Pancreas (tissue), 10 donors: ENCODE results near the gene SCO2. TPM values are rescaled to one million over a fixed set of nuclear protein-coding genes. Genes with fewer than 3 reads are reported as not detected.

Experiments
- ATAC-seq, 4 donors: fragments of 200-7000 bp; cut with Tn5 transposase; one replicate each; pipeline versions ENCODE4 v1.8.0 to v1.9.1; 2020; ENCODE audit warnings: mild to moderate bottlenecking in 4 of 4, moderate library complexity in 4 of 4
- DNase-seq, 6 donors: peaks; one replicate each; pipeline ENCODE4 v3.0.0-alpha.2; 2020
- FAIRE-seq: peaks from 2 replicates; lab custom pipeline; 2012; peaks lifted over from hg19 to GRCh38; lab: Jason Lieb, UNC
- H3K27ac ChIP-seq, 4 donors: fragments of 200-600 bp; sonication (generic); 1 replicate in 3 of 4; 2 replicates in 1 of 4; pipeline versions ENCODE4 v1.5.0 to v1.8.0; 2020
- H3K27me3 ChIP-seq, 4 donors: fragments of 200-600 bp; one replicate each; pipeline ENCODE4 v1.8.0; 2021
- H3K36me3 ChIP-seq, 3 donors: fragments of 200-600 bp; sonication (generic) in 1 of 3; one replicate each; pipeline versions ENCODE4 v1.5.0 to v1.8.0; 2020 to 2021
- H3K4me1 ChIP-seq, 3 donors: fragments of 200-600 bp; one replicate each; pipeline ENCODE4 v1.8.0; 2021
- H3K4me3 ChIP-seq, 4 donors: fragments of 200-600 bp; sonication (generic) in 2 of 4; one replicate each; pipeline versions ENCODE4 v1.5.0 to v1.8.0; 2020 to 2021
- H3K9me3 ChIP-seq, 4 donors: fragments of 200-600 bp; one replicate each; pipeline ENCODE4 v1.8.0; 2021
- WGBS, 2 donors: extraction: QIAGEN DNeasy Blood & Tissue Kit; methylation state at CpG; one replicate each; pipeline ENCODE4 v1.1.7; 2013; 5-methylcytosine and 5-hydroxymethylcytosine counted together
- intact Hi-C, 3 donors: fragments of 100-400 bp; cut with DNase I; formaldehyde crosslinking; loops; one replicate each; pipeline versions ENCODE4 v1.11.1 to v1.14.2; 2022
- polyA plus RNA-seq, 2 donors: library from polyadenylated mRNA; stranded (reverse); fragments of 200-250 nt; gene quantifications; one replicate each; pipeline ENCODE4 v1.2.3, GENCODE V29; 2013
- total RNA-seq, 6 donors: library from RNA; stranded (reverse); fragmentation: NEBNext Ultra II Directional in 4 of 6; extraction: Animal tissue kit (Norgen Biotek cat#: 25700) in 4 of 6; gene quantifications; one replicate each; pipeline versions ENCODE4 v1.2.1 to v1.2.4, GENCODE V29; 2021 to 2023
- TF ChIP-seq, protein P1 (sequence below), 4 donors: fragments of 200-600 bp; sonication (generic) in 3 of 4; IDR thresholded peaks; one replicate each; pipeline versions ENCODE4 v1.5.0 to v1.8.0; 2021; ENCODE audit warnings: antibody characterized with exemption in 4 of 4
- donor health status: healthy with polysubstance abuse.
- donor health status: DM: no; HTN: no; CAD: no; lungs with moderate emphysema.
- donor health status: DM: no; HTN: no; CAD: no.
- donor health status: control.
- donor health status: control.
- donor health status: Bipolar disorder and iron deficiency.
- donor health status: DM: yes; HTN: yes; CAD: no.
- donor health status: DM: no; HTN: no; CAD: no.
- donor health status: DM: no; HTN: no; CAD: no.
- donor health status: DM: yes; HTN: yes; CAD: no.

Gene SCO2
- total and polyA plus RNA-seq, 8 donors = 0.65 to 3.8 (median 1.6) TPM; not detected in 1

DNA sequence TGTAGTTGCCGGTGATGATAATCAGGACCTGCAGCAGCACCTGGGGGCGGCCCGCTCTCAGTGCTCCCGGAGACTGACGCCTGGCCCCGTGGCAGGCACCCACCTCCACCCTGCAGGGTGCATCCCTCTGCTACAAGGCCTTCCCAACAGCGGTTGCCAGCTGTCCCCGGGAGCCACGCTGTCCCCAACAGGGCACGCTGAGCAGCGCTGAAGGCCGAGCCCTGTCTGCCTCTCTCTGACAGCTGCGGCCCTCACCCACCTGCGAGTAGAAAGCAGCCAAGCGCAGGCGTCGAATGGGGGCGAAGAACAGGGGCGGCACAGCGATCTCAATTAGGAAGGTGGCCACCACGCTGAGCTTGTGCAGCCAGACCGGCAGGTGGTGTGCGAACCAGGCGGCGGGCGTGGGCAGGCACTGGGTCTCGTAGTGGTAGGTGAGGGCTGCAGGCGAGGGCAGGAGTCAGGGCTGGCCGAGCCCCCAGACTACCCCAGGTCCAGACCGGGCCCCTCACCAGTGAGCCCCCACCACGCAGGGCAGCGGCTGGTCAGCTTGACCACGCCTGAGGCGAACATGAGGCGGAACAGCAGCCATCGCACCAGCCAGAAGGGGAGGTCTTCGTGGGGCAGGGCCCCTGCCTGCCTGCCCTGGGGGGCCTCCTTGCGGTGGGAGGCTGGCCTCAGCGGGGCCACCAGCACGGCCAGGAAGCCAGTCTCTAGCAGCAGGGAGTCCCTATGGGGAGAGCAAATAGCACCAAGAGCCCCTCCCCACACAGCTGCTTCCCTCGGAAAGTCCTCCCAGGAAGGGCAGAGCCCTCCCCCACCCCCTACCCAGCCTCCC is 19.4 kb downstream of the SCO2 start:
- intact Hi-C loops = loop anchor here in 2 of 3 donors (5.0 to 10.0 kb wide), 2 partner anchors 259 to 261 kb away; partner anchors contain the start of gene TUBGCP6 (in 2 of the 2)
- Histone ChIP-seq H3K4me1 (peaks cover 0 to 13% (median 0%) of the 10 kb centered on the region in 3 donors), H3K27me3 (no peaks in the 10 kb centered on the region), H3K4me3 (peak overlapping the region; percentile 68 to 90 (median 83)), H3K9me3 (no peaks in the 10 kb centered on the region), H3K36me3 (peaks cover 0 to 15% (median 0%) of the 10 kb centered on the region in 3 donors), H3K27ac (peak overlapping the region; percentile 22 to 74 (median 67))
- WGBS, 2 donors = 44 to 53% methylated on average over 38 to 41 of the region's 41 CpGs
- ATAC-seq (peak; percentile 6 to 52 (median 42)), FAIRE-seq (no peak), DNase-seq (peak in 5 of 6 donors; percentile 52 to 89 (median 75))
- TF ChIP-seq, protein P1, sequence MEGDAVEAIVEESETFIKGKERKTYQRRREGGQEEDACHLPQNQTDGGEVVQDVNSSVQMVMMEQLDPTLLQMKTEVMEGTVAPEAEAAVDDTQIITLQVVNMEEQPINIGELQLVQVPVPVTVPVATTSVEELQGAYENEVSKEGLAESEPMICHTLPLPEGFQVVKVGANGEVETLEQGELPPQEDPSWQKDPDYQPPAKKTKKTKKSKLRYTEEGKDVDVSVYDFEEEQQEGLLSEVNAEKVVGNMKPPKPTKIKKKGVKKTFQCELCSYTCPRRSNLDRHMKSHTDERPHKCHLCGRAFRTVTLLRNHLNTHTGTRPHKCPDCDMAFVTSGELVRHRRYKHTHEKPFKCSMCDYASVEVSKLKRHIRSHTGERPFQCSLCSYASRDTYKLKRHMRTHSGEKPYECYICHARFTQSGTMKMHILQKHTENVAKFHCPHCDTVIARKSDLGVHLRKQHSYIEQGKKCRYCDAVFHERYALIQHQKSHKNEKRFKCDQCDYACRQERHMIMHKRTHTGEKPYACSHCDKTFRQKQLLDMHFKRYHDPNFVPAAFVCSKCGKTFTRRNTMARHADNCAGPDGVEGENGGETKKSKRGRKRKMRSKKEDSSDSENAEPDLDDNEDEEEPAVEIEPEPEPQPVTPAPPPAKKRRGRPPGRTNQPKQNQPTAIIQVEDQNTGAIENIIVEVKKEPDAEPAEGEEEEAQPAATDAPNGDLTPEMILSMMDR (IDR thresholded peaks at IDR 0.05) = no peak

DNA sequence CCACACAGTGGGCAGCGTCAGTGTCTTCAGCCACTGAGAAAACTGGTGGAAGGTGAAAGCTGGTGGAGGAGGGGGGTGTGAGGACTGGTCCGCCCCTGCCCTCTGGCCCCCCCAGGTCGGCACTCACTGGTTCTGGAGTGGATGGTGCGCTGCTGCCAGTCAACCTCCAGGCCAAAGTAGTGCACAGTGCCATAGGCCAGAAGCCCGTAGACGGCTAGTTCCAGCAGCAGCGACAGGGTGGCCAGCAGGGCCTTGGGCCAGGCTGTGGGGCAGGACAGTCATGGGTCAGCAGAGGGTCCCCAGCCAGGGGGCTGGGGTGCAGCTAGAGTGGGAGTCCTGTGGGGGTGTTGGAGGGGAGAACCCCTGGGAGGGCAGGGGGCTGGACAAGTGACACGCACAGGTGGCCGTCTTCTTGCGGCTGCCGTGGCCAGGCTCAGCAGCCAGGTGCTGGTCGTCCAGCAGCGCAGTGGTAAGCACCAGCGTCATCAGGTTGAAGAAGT is 20.1 kb downstream of the SCO2 start:
- intact Hi-C loops = loop anchor here in 2 of 3 donors (5.0 to 10.0 kb wide), 2 partner anchors 258 to 261 kb away; partner anchors contain the start of gene TUBGCP6 (in 2 of the 2)
- TF ChIP-seq, protein P1 (IDR thresholded peaks at IDR 0.05) = no peak
- DNase-seq (no peak), ATAC-seq (peak in 2 of 4 donors; percentile 1 to 7), FAIRE-seq (no peak)
- H3K9me3 ChIP-seq = no peaks in the 10 kb centered on the region
- peaks cover 0 to 15% (median 0%) of the 10 kb centered on the region in 3 donors for H3K36me3 ChIP-seq
- WGBS, 2 donors = 45 to 48% methylated on average over 14 of the region's 14 CpGs
- H3K4me3 ChIP-seq = peak overlapping the region in 3 of 4 donors; percentile 68 to 90 (median 87)
- H3K27me3 ChIP-seq = no peaks in the 10 kb centered on the region
- peaks cover 0 to 13% (median 0%) of the 10 kb centered on the region in 3 donors for H3K4me1 ChIP-seq
- peak overlapping the region in 2 of 4 donors; percentile 66 to 74 for H3K27ac ChIP-seq

DNA sequence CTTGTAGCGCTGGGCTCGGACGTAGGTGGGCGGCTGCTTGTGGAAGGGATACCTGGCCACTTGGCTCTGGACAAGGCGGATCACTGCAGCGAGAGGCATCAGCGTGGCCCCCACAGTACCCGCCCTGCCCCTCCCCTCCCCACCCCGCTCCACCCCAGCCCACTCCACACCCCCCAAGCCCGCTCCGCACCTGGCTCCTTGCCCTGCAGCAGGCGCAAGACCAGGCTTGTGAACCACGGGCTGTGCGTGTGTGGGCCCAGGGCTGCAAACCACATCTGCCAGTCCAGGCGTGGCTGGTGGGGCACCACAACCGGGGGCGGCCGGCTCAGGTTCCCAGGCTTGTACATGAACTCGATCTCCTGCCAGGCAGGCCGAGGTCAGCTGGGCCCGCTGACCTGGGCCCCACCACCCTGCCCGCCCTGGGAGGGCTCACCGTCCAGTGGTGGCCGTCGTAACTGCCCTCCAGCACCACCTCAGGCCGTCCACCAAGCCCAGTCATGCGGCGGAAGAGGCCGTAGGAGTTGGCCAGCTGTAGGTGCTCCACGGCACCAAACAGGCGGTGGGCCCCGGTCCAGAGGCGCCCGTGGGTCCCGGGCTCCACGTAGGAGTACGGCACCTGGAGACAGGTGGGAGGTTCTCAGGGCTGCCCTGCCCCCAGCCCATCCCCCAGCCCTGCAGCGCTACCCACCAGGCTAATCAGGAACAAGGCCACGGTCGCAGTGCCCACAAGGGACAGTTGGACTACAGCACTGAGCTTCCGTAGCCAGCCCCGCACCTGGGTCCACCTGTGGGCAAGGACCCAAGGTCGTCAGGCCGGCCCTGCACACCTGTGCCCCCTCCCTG is 20.8 kb downstream of the SCO2 start:
- H3K27me3 ChIP-seq = no peaks in the 10 kb centered on the region
- intact Hi-C loops = loop anchor here in 2 of 3 donors (5.0 to 10.0 kb wide), 2 partner anchors 257 to 260 kb away; partner anchors contain the start of gene TUBGCP6 (in 2 of the 2)
- H3K36me3 ChIP-seq = peaks cover 0 to 15% (median 0%) of the 10 kb centered on the region in 3 donors
- FAIRE-seq (no peak), DNase-seq (peak; percentile 64 to 93 (median 86)), ATAC-seq (peak in 3 of 4 donors; percentile 7 to 32 (median 16))
- H3K9me3 ChIP-seq = no peaks in the 10 kb centered on the region
- H3K4me1 ChIP-seq = peaks cover 0 to 13% (median 0%) of the 10 kb centered on the region in 3 donors
- peak overlapping the region in 3 of 4 donors; percentile 5 to 87 (median 18) for H3K4me3 ChIP-seq
- H3K27ac ChIP-seq = peak overlapping the region in 2 of 4 donors; percentile 66 to 74
- WGBS, 2 donors = 43 to 52% methylated on average over 34 to 44 of the region's 44 CpGs
- TF ChIP-seq, protein P1 (IDR thresholded peaks at IDR 0.05) = no peak

DNA sequence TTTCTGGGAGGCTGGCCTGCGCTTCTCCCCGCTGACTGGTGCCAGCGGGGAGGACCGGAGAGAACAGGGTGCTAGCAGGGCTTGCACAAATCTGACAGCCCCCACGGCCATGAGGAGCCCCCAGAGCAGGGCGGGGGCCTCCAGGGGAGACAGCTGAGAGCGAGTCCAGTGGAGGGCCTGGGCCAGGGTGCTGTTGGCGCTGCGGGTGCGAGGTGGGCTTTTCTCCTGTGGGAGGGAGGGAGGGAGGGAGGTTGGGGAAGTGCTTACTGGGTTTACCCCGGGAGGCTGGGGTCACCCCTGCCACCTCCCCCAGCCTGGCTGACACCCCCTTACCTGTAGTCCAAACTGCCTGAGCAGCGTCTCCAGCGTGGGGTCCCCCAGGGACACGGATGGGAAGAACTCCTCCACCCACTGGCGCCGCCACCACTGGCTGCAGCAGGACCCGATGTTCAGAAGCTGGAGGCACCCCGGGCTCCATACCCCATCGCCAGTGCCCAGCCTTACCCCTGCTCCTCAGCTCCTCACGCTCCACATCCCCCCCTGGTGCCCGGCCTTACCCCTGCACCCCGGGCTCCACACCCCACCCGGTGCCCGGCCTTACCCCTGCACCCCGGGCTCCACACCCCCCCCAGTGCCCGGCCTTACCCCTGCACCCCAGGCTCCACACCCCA is 21.8 kb downstream of the SCO2 start:
- ATAC-seq = no peak
- Histone ChIP-seq H3K4me3 (no peak overlapping the region), H3K4me1 (peaks cover 0 to 10% (median 0%) of the 10 kb centered on the region in 3 donors), H3K27ac (no peak overlapping the region), H3K27me3 (no peaks in the 10 kb centered on the region), H3K9me3 (no peaks in the 10 kb centered on the region), H3K36me3 (peaks cover 0 to 15% (median 0%) of the 10 kb centered on the region in 3 donors)
- 75 to 92% methylated on average over 12 to 25 of the region's 26 CpGs for WGBS, 2 donors
- DNase-seq = peak in 3 of 6 donors; percentile 42 to 85 (median 57)
- TF ChIP-seq, protein P1 (IDR thresholded peaks at IDR 0.05) = no peak
- intact Hi-C loops = loop anchor here in 1 of 3 donors (10.0 kb wide), 1 partner anchor 259 kb away; the partner anchor contains the start of gene TUBGCP6
- FAIRE-seq = no peak
